ENCODE measurements around the gene SYMPK.

DNA sequence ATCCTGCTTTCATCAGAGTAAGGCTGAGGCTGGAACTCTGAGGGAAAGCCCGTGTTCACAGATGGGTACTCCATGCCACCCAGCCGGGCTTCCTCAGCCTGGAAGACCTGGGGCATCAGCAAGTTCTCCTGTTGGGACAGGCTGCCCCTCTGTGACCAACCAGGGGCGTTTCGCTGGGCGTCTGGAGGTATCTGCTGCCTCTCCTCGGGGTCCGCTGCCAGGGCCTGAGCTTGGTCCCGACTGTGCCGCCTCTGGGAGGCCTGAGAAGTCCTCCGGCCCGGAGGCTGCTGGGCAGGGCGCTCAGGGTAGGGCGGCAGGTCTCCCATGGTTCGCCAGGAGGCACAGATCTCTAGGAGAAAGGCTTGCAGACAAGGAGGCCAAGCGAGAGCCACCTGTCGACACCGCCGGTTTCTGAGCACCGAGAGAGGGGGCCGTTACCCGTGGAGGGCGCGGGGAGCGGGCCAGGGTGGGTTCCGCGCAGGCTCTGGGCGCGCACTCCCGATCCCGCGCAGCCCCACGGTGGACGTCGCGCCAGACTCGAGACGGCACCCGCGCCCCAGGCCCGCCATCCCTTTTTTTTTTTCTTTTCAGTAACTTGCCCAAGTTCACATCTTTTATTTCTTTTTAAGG, 48.0 kb downstream of the SYMPK start, which contains the start of gene RSPH6A:
- TF ChIP-seq, protein P1, sequence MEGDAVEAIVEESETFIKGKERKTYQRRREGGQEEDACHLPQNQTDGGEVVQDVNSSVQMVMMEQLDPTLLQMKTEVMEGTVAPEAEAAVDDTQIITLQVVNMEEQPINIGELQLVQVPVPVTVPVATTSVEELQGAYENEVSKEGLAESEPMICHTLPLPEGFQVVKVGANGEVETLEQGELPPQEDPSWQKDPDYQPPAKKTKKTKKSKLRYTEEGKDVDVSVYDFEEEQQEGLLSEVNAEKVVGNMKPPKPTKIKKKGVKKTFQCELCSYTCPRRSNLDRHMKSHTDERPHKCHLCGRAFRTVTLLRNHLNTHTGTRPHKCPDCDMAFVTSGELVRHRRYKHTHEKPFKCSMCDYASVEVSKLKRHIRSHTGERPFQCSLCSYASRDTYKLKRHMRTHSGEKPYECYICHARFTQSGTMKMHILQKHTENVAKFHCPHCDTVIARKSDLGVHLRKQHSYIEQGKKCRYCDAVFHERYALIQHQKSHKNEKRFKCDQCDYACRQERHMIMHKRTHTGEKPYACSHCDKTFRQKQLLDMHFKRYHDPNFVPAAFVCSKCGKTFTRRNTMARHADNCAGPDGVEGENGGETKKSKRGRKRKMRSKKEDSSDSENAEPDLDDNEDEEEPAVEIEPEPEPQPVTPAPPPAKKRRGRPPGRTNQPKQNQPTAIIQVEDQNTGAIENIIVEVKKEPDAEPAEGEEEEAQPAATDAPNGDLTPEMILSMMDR (IDR thresholded peaks at IDR 0.05; ENCODE audit: insufficient read depth, low read length, poor library complexity, severe bottlenecking), result no peak
- TF ChIP-seq EZH2phosphoT487 (conservative IDR thresholded peaks at IDR 0.05; ENCODE audit: low read length), result no peak
